Camera-type eye (tissue), 1 donor: ENCODE results near the gene TRIP4. TPM values are rescaled to one million over a fixed set of nuclear protein-coding genes. Genes with fewer than 3 reads are reported as not detected.

Source experiments
- total RNA-seq: library from RNA; depleted of rRNA; stranded (reverse); fragments of >200 nt; gene quantifications from one replicate; pipeline ENCODE4 v1.2.3, GENCODE V29; 2014

Gene TRIP4
- total RNA-seq, result 27.2 TPM

DNA sequence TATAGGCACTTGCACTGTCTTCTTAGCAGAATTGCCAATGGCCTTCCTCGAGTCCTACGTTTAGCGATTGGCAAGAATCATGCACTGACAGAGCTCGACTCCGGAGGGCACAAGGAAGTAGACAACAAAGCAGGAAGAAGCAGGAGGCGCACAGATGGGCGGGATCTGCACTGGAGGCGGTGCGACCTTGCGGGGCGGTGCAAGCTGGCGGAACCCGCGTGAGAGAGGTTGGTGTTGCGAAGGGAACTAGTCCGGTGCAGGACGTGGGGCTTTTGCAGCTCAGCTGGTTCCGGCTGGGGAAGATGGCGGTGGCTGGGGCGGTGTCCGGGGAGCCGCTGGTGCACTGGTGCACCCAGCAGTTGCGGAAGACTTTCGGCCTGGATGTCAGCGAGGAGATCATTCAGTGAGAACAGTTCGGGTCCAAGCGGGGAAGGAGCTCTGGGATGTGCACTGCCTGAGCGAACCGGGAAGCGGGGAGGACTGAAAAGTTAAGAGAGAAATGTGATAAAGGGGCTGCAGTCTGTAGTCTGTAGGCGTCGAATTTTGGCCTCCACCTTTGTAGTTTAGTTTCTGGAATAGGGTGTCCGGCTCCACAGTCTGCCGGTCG is at the start of gene TRIP4:
Gene TRIP4, plus strand, starts transcription at position 275 of the 607 bp plus-strand sequence. Its CDS starts 28 bp downstream, at position 303.

DNA sequence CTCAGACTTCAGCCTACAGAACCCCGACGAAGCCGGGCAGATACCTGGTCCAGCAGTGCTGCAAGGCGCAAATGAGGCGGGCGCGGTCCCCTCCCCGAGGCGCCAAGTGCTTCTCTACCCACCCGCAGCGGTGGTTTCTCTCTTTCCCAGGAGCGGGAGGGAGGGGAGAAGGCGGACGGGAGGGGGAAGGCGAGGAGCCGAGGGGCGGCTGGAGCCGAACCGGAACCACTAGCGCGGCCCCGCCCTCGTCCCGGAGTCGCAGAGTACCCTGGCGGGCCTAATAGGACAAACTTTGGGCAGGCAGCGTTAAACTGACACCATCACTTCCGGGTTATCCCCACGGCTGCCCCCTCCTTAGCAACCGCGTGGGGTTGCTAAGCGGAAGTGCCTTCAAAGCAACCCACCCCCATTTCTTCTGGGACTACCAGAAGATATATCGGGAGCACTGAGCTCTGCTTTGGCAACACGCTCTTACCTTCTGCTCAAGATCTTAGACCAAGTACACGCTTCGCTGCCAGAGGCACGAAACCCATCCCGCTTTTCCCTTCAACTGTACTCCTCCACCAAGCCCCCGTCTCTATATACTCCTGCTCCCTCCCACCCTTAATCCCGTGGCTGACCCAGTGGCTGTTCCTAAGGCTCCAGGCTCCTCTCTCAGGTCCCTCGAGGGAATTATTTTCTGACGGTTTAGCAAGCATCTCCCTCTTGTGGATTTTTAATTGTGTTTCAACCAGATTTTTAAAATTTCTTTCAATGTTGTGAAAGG is 31.5 kb upstream of the TRIP4 start, which contains the start of gene CSNK1G1:
Gene CSNK1G1, minus strand, starts transcription at position 230 of the 766 bp plus-strand sequence. CDS start 55,674 bp downstream, outside the sequence.

DNA sequence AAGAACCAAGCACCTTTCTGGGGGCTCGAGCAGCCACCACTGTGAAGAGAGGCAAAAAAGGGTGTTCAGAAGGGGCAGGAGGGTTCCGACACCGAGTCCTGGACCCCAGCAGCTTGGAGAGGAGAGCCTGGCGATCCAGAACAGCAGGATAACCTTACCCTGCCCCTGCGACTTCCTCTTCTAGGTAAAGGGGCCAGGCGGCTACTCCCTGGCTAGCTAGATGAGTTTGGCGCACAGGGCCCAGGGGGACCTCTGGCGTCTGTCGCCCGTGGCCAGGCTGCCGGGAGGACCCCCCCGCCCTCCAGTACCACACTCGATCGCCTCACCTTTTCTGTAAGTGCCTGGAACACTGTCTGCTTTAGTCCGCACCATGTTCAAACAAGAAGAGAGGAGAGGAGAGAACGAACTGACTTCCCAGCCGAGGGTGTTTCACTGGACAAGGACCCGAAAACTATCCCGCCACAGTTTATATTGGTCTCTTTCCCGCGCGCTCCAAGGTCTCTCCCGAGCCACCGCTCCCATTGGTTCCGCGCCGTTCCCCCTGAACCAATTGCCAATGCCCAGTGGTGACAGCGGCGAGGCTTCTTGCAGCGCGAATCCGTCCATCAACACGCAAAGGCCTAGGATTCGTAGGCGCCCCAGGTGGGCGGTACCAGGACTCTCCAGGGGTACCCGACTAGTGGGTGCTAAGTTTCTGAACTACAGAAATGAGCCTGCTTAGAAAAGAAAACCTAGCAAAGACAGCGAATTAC is 6.5 kb upstream of the TRIP4 start, which contains the start of gene PCLAF:
Gene PCLAF, minus strand, starts transcription at position 442 of the 752 bp plus-strand sequence. Its CDS starts 70 bp downstream, at position 372.

DNA sequence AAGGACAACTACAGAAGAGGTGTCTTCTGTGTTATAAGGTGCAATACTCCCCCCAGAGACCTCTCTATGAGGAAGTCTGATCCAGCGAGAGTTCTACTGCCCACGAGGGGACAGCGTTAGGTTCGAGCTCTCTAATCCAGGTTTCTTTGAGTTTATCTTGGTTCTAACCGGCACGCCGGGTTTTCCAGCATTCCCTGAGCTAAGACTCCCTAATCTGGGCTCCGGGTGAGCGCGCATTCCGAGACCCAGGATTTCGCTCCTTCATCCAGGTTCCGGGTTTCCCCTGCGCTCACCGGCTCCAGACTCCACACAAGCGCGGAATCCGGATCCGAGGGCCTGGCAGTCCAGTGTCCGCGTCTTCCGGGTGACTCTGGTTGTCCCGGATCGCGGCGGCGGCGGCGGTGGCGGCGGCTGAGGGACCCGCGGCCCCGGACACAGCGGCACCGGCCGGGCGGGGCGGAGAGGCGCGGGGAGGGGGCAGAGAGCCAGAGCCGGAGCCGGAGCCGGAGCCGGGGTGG is 72.6 kb downstream of the TRIP4 start, which contains the start of gene ZNF609:
Gene ZNF609, plus strand, starts transcription at position 373 of the 518 bp plus-strand sequence. CDS start 38,842 bp downstream, outside the sequence.

Other genes with a start within 250 kb of the TRIP4 start
- gene SNX22, start 236.1 kb upstream of the TRIP4 start, total RNA-seq, result 1.1 TPM
- 195 TPM for gene PPIB, start 224.8 kb upstream of the TRIP4 start, total RNA-seq
- gene CSNK1G1, start 31.7 kb upstream of the TRIP4 start, total RNA-seq, result 42.1 TPM
- gene PCLAF, start 6.4 kb upstream of the TRIP4 start, total RNA-seq, result 13.6 TPM
- gene ZNF609, start 72.7 kb downstream of the TRIP4 start, total RNA-seq, result 49.6 TPM